Brain microvascular endothelial cell (primary cell): ENCODE results near the gene ENTPD7.
A peak's percentile ranks its signal among the peaks of the same experiment; 100 is the strongest.

Source experiments
- DNase-seq: peaks from one replicate; pipeline ENCODE4 v3.0.0-alpha.2; 2020
- H3K27ac ChIP-seq: fragments of 250-450 bp; sonication (Bioruptor Pico); 2 replicates; pipeline ENCODE4 v1.5.1; 2020; ENCODE audit warnings: mild to moderate bottlenecking, moderate library complexity
- H3K27me3 ChIP-seq: fragments of 250-450 bp; sonication (Bioruptor Pico); replicated peaks from 2 replicates; pipeline ENCODE4 v1.5.1; 2020; ENCODE audit warnings: mild to moderate bottlenecking
- H3K36me3 ChIP-seq: fragments of 250-450 bp; sonication (Bioruptor Pico); replicated peaks from 2 replicates; pipeline ENCODE4 v1.5.1; 2020; ENCODE audit warnings: mild to moderate bottlenecking
- H3K4me3 ChIP-seq: 2 replicates; pipeline ENCODE4 v1.5.1; 2011; ENCODE audit warnings: low read depth, mild to moderate bottlenecking, control low read depth, low read length, moderate library complexity
- in situ Hi-C: cut with HindIII; loops from 2 replicates; pipeline ENCODE4 v1.10.0; 2017; ENCODE audit warnings: low sequenced_read_pairs, low pct_ligation_motif_present
- TF ChIP-seq, protein P1 (sequence below): IDR thresholded peaks from 2 replicates; pipeline ENCODE4 v1.5.1; 2011; ENCODE audit warnings: low read depth, mild to moderate bottlenecking, moderate library complexity, low read length, control low read depth, inconsistent platforms; ENCODE audit errors: missing control alignments

ENTPD7 gene

DNA sequence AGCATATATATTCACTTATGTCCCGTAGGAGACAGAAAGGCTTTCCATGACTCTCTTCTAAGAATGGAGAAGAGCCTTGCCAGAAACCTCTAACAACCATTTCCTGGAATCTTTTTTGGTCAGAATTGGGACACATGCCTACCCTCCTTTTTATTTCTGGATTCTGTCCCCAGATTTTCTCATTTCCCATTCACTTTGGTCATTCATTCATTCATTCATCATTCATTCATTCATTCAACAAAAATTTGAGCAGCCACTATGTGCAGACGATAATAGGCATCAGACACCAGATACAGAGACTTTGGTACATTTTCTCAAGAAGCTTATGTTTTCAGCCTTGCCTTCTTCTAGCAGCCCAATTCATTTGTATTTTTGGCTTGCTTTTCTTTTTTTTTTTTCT is 6.0 kb downstream of the ENTPD7 start:
- DNase-seq = no peak
- H3K4me3 ChIP-seq = no peak overlapping the region
- TF ChIP-seq, protein P1, sequence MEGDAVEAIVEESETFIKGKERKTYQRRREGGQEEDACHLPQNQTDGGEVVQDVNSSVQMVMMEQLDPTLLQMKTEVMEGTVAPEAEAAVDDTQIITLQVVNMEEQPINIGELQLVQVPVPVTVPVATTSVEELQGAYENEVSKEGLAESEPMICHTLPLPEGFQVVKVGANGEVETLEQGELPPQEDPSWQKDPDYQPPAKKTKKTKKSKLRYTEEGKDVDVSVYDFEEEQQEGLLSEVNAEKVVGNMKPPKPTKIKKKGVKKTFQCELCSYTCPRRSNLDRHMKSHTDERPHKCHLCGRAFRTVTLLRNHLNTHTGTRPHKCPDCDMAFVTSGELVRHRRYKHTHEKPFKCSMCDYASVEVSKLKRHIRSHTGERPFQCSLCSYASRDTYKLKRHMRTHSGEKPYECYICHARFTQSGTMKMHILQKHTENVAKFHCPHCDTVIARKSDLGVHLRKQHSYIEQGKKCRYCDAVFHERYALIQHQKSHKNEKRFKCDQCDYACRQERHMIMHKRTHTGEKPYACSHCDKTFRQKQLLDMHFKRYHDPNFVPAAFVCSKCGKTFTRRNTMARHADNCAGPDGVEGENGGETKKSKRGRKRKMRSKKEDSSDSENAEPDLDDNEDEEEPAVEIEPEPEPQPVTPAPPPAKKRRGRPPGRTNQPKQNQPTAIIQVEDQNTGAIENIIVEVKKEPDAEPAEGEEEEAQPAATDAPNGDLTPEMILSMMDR = no peak
- no peak overlapping the region for H3K27ac ChIP-seq
- in situ Hi-C loops = no loop called here
- peaks cover 17% of the 10 kb centered on the region for H3K36me3 ChIP-seq
- H3K27me3 ChIP-seq = no peaks in the 10 kb centered on the region

DNA sequence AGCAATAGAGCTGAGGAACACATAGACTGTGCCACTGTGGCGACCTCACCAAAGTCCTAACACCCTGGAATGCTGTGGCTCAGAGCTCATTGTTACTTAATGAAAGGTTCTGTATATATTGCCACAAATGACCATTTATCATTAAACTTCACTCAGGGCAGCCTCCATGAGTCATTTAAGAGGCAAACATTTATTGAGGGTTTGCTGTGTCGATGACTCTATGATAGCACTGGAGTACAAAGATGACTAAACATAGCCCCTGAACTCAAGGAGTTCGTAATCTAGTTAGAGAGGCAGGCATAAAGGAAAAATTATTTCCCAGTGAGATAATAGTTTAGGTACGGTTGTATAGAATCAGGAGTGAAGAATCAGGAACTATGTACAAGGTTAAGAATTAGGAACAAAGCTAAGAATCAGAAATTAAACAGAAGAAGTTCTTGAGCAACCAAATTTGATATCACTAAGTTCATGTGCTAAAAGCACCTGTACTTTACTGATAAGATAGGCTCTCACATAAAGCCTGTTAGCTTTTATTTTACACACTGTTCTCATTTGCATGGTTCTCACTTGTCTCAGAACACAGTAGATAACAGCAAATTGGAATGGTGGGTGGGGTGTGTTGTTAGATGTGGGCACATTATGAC is 7.9 kb downstream of the ENTPD7 start:
- Histone ChIP-seq H3K27ac (peak overlapping the region; percentile 51), H3K36me3 (peaks cover 25% of the 10 kb centered on the region), H3K4me3 (no peak overlapping the region), H3K27me3 (no peaks in the 10 kb centered on the region)
- TF ChIP-seq, protein P1 = no peak
- DNase-seq = peak; percentile 77
- in situ Hi-C loops = no loop called here

DNA sequence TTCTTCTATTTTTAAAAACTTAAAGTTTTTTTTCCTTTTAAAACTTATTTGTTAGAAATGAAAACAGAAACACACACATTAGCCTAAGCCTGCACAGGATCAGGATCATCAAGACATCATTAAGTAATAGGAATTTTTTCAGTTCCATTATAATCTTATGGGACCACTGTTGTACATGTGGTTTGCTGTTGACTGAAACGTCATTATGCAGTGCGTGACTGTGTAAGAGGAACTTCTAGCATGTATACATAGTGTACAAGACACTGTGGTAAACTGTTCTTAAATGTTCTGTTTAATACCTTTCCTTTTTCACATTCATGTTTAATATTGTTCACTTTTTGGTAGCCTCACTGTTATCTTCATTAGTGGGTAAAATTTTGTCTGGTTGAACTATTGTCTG is 12.1 kb downstream of the ENTPD7 start:
- no peaks in the 10 kb centered on the region for H3K27me3 ChIP-seq
- DNase-seq = no peak
- in situ Hi-C loops = no loop called here
- no peak overlapping the region for H3K27ac ChIP-seq
- H3K36me3 ChIP-seq = peaks cover 22% of the 10 kb centered on the region
- H3K4me3 ChIP-seq = no peak overlapping the region
- TF ChIP-seq, protein P1 = no peak

DNA sequence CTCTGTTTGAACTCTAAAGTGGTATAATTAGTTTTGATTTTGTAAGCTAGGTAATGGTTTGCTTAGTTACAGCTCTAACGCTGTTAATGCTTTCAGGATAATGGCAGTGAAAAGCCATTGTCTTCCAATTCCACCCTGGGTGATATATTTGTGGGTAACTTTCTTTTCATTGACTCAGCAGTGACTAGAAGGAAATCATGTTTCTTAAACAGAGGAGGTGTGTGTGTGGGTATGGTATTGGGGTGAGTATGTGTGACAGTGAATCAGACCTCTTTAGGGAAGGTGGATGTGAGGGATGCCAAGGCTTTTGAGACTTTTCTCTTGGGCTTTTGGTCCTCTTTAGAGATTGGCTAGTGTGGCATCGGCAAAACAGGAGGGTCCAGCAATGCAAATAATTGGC is 13.6 kb downstream of the ENTPD7 start:
- Histone ChIP-seq H3K4me3 (no peak overlapping the region), H3K36me3 (peaks cover 22% of the 10 kb centered on the region), H3K27ac (no peak overlapping the region), H3K27me3 (no peaks in the 10 kb centered on the region)
- DNase-seq = no peak
- in situ Hi-C loops = no loop called here
- TF ChIP-seq, protein P1 = no peak

DNA sequence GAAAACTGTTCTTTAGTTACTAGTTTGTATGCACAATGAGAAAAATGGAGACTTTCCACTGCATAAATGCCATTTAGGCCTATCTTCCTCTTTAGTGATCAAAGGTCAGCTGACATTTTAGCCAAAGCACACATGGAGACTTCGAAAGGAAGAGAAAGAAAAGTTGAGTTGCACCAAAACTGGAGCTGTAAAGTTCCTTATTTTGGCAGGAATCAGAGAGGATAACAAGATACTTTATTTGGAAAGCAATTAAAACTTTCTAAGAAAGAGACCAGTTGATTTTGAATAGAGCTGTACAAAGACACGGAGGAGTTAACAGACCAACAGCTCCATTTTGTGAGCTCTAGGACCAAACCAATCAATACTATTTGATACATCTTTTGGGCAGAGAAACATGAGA is 14.2 kb downstream of the ENTPD7 start:
- DNase-seq = no peak
- no peak overlapping the region for H3K4me3 ChIP-seq
- H3K36me3 ChIP-seq = peaks cover 18% of the 10 kb centered on the region
- no peaks in the 10 kb centered on the region for H3K27me3 ChIP-seq
- in situ Hi-C loops = no loop called here
- no peak overlapping the region for H3K27ac ChIP-seq
- TF ChIP-seq, protein P1 = no peak

DNA sequence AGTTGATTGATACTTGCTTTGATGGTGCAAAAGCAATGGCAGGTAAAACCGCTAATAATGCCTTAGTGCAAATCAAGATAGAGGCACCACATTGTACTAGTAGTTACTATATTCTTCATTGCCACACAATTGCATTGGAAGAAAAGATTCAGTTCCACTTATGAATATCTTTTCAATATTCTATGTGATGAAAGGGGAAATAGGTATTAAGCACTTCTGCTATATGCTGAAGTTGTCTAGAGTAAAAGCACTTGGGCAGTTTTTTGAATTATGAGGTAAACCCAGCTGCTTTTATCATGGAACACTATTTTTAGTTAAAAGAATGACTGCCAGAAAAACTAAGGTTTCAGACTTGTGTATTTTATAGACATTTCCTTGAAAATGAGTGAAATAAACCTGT is 15.5 kb downstream of the ENTPD7 start:
- Histone ChIP-seq H3K27ac (no peak overlapping the region), H3K27me3 (no peaks in the 10 kb centered on the region), H3K36me3 (peaks cover 22% of the 10 kb centered on the region), H3K4me3 (no peak overlapping the region)
- in situ Hi-C loops = no loop called here
- no peak for DNase-seq
- TF ChIP-seq, protein P1 = no peak
